GM23338 (cell line): ENCODE results near the gene R3HDM1. TPM values are rescaled to one million over a fixed set of nuclear protein-coding genes. Genes with fewer than 3 reads are reported as not detected.

Experiments
- ATAC-seq: fragments of 200-7000 bp; cut with Tn5 transposase; 3 replicates; pipeline ENCODE4 v1.9.1; 2020
- DNase-seq: peaks from one replicate; pipeline ENCODE4 v3.0.0-alpha.2; 2015; ENCODE audit warnings: low spot score
- H2AFZ ChIP-seq: fragments of 200-600 bp; sonication (generic); 2 replicates; pipeline ENCODE4 v1.8.0; 2016; ENCODE audit warnings: antibody characterized with exemption, mild to moderate bottlenecking, moderate library complexity
- H3F3A ChIP-seq: fragments of 200-600 bp; sonication (generic); replicated peaks from 2 replicates; pipeline ENCODE4 v1.8.0; 2017; ENCODE audit warnings: antibody characterized with exemption, mixed run types, low read depth
- H3K27ac ChIP-seq: fragments of 200-600 bp; sonication (generic); 2 replicates; pipeline ENCODE4 v1.6.1; 2016; ENCODE audit warnings: low read depth
- H3K27me3 ChIP-seq: fragments of 200-600 bp; sonication (generic); 2 replicates; pipeline ENCODE4 v1.8.0; 2016; ENCODE audit warnings: mild to moderate bottlenecking, mixed run types, moderate library complexity; ENCODE audit not compliant: insufficient read depth
- H3K36me3 ChIP-seq: fragments of 200-600 bp; sonication (generic); 2 replicates; pipeline ENCODE4 v1.8.0; 2016; ENCODE audit warnings: mild to moderate bottlenecking; ENCODE audit not compliant: insufficient read depth
- H3K4me1 ChIP-seq: fragments of 200-600 bp; sonication (generic); 2 replicates; pipeline ENCODE4 v1.8.0; 2016; ENCODE audit warnings: mild to moderate bottlenecking, moderate library complexity; ENCODE audit not compliant: insufficient read depth
- H3K4me2 ChIP-seq: fragments of 200-600 bp; sonication (generic); 2 replicates; pipeline ENCODE4 v1.7.1; 2017; ENCODE audit warnings: mixed run types
- H3K4me3 ChIP-seq: fragments of 200-600 bp; sonication (generic); 2 replicates; pipeline ENCODE4 v1.6.1; 2016; ENCODE audit warnings: mixed run types
- H3K79me2 ChIP-seq: fragments of 200-600 bp; sonication (generic); replicated peaks from 2 replicates; pipeline ENCODE4 v1.8.0; 2017; ENCODE audit warnings: mild to moderate bottlenecking; ENCODE audit not compliant: insufficient read depth
- H3K9me2 ChIP-seq: fragments of 200-600 bp; sonication (generic); 2 replicates; pipeline ENCODE4 v1.8.0; 2017; ENCODE audit not compliant: insufficient read depth
- H4K20me1 ChIP-seq: fragments of 200-600 bp; sonication (generic); replicated peaks from 2 replicates; pipeline ENCODE4 v1.8.0; 2017; ENCODE audit warnings: mild to moderate bottlenecking; ENCODE audit not compliant: insufficient read depth
- H3K27ac Mint-ChIP-seq: 2 replicates; pipeline ENCODE4 v1.8.0; 2020; ENCODE audit warnings: inconsistent platforms, mild to moderate bottlenecking, moderate library complexity, mixed read lengths
- H3K27me3 Mint-ChIP-seq: 3 replicates; pipeline ENCODE4 v1.8.0; 2022; ENCODE audit warnings: low read depth, mild to moderate bottlenecking, moderate library complexity, mixed read lengths, inconsistent platforms; ENCODE audit not compliant: insufficient read depth, poor library complexity
- H3K36me3 Mint-ChIP-seq: 3 replicates; pipeline ENCODE4 v1.8.0; 2021; ENCODE audit warnings: low read depth, mild to moderate bottlenecking, inconsistent platforms, moderate library complexity, mixed read lengths
- H3K4me1 Mint-ChIP-seq: 3 replicates; pipeline ENCODE4 v1.8.0; 2020; ENCODE audit warnings: mild to moderate bottlenecking, inconsistent platforms, mixed read lengths
- H3K4me3 Mint-ChIP-seq: 3 replicates; pipeline ENCODE4 v1.8.0; 2021; ENCODE audit warnings: moderate library complexity, mild to moderate bottlenecking, inconsistent platforms, mixed read lengths
- H3K9me3 Mint-ChIP-seq: 3 replicates; pipeline ENCODE4 v1.8.0; 2020; ENCODE audit warnings: moderate library complexity, mild to moderate bottlenecking, inconsistent platforms, mixed read lengths
- CREB1 ChIP-seq: fragments of 250-450 bp; sonication (Bioruptor Pico); IDR thresholded peaks from 2 replicates; pipeline ENCODE4 v1.5.0; 2020; ENCODE audit warnings: low read depth, mild to moderate bottlenecking, moderate library complexity
- CTCF ChIP-seq, 2 experiments: fragments of 200-600 bp in 1 of 2; sonication (generic) in 1 of 2; conservative IDR thresholded peaks; 2 replicates each; pipeline versions ENCODE4 v1.5.1 to v1.6.1; 2016 to 2017; ENCODE audit warnings: antibody characterized with exemption in 2 of 2, low read depth in 2 of 2, mild to moderate bottlenecking in 2 of 2, moderate library complexity in 1 of 2
- ETS1 ChIP-seq: IDR thresholded peaks from 2 replicates; pipeline ENCODE4 v1.6.1; 2016; ENCODE audit warnings: antibody characterized with exemption
- EZH2 ChIP-seq: fragments of 200-600 bp; sonication (generic); IDR thresholded peaks from one replicate; pipeline ENCODE4 v1.8.0; 2017; ENCODE audit warnings: antibody characterized with exemption, mild to moderate bottlenecking, low read depth; ENCODE audit not compliant: unreplicated experiment
- EZH2phosphoT487 ChIP-seq: fragments of 200-600 bp; sonication (generic); IDR thresholded peaks from one replicate; pipeline ENCODE4 v1.8.1; 2018; ENCODE audit warnings: antibody characterized with exemption; ENCODE audit not compliant: unreplicated experiment
- JUNB ChIP-seq: IDR thresholded peaks from one replicate; pipeline ENCODE4 v1.6.1; 2016; ENCODE audit warnings: antibody characterized with exemption; ENCODE audit not compliant: unreplicated experiment
- NANOG ChIP-seq: IDR thresholded peaks from 2 replicates; pipeline ENCODE4 v1.6.1; 2016; ENCODE audit warnings: antibody characterized with exemption, borderline replicate concordance
- POLR2AphosphoS5 ChIP-seq: IDR thresholded peaks from 2 replicates; pipeline ENCODE4 v1.6.1; 2016; ENCODE audit warnings: antibody characterized with exemption, low read depth
- STAT1 ChIP-seq: IDR thresholded peaks from one replicate; pipeline ENCODE4 v1.6.1; 2016; ENCODE audit warnings: antibody characterized with exemption; ENCODE audit not compliant: unreplicated experiment
- ZNF114 ChIP-seq: fragments of 250-450 bp; sonication (Bioruptor Pico); IDR thresholded peaks from 2 replicates; pipeline ENCODE4 v1.5.0; 2020; ENCODE audit warnings: mild to moderate bottlenecking, moderate library complexity
- ZNF331 ChIP-seq: fragments of 250-450 bp; sonication (Bioruptor Pico); IDR thresholded peaks from 2 replicates; pipeline ENCODE4 v1.5.0; 2020; ENCODE audit warnings: low read depth, mild to moderate bottlenecking, moderate library complexity
- polyA plus RNA-seq: library from polyadenylated mRNA; unstranded; fragments of >200 nt; fragmentation: Nextera tagmentation; extraction: Ambion mirVana; gene quantifications from 2 replicates; pipeline ENCODE4 v1.2.1, GENCODE V29; 2016
- total RNA-seq: library from RNA; depleted of rRNA; stranded (reverse); fragments of >200 nt; shearing (Covaris generic); gene quantifications from 2 replicates; pipeline ENCODE4 v1.2.3, GENCODE V29; 2014
- TF ChIP-seq, protein P1 (sequence below): fragments of 250-450 bp; sonication (Bioruptor Pico); IDR thresholded peaks from 2 replicates; pipeline ENCODE4 v1.5.0; 2020; ENCODE audit warnings: mild to moderate bottlenecking, moderate library complexity
- TF ChIP-seq, protein P2 (sequence below): IDR thresholded peaks from one replicate; pipeline ENCODE4 v1.6.1; 2018; ENCODE audit warnings: antibody characterized with exemption; ENCODE audit not compliant: unreplicated experiment

The R3HDM1 gene
- total and polyA plus RNA-seq, 2 experiments from 2014 or later, result 63.1 to 88.8 TPM

DNA sequence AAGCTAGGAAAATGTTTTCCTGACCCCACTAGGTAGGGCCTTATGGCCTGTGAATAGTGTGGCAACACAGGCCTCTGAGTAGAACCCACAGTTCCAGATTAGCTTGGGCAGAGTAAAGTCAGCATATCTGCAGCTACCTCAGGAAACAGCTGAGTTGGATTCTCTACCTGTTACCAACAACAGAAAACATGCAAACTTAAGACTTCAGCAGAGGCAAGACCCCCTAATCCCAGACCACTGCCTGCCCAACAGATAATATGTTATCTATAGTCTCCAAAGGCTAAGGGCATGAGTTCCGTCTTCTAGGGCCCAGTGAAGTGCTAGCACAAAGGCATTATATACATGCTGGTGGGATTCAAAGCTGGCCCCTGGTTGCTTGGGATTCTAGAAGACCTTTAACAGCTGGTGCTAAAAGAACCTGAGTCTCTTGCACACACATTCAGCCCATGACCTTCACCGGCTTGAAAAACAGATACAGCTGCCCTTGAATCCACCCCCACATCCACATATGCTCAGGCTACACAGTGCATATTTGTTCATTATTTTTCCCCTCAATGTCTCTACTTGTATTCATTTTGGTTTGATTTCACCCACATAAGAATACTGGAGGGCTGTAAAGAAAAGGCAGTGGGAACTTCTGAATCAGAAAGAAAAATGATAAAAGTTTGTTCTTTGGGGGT is 196.9 kb downstream of the R3HDM1 start:
- ATAC-seq, result no peak
- no peaks in the 10 kb centered on the region for H3K79me2 ChIP-seq
- H4K20me1 ChIP-seq, result no peaks in the 10 kb centered on the region
- H2AFZ ChIP-seq, result no peak overlapping the region
- H3K27ac ChIP-seq, result no peak overlapping the region
- Mint-ChIP-seq H3K4me1 (no peaks in the 10 kb centered on the region), H3K27ac (no peak overlapping the region), H3K9me3 (no peaks in the 10 kb centered on the region), H3K36me3 (peaks cover 22% of the 10 kb centered on the region), H3K27me3 (no peaks in the 10 kb centered on the region), H3K4me3 (no peak overlapping the region)
- no peak for DNase-seq
- no peak for TF ChIP-seq ETS1
- no peak for TF ChIP-seq JUNB
- no peak for TF ChIP-seq STAT1
- no peak for TF ChIP-seq ZNF114 (CRISPR knock-in tag)
- TF ChIP-seq CREB1 (CRISPR knock-in tag), result no peak
- no peak for TF ChIP-seq ZNF331 (CRISPR knock-in tag)
- no peak for TF ChIP-seq NANOG
- no peak for TF ChIP-seq EZH2
- TF ChIP-seq, protein P1, sequence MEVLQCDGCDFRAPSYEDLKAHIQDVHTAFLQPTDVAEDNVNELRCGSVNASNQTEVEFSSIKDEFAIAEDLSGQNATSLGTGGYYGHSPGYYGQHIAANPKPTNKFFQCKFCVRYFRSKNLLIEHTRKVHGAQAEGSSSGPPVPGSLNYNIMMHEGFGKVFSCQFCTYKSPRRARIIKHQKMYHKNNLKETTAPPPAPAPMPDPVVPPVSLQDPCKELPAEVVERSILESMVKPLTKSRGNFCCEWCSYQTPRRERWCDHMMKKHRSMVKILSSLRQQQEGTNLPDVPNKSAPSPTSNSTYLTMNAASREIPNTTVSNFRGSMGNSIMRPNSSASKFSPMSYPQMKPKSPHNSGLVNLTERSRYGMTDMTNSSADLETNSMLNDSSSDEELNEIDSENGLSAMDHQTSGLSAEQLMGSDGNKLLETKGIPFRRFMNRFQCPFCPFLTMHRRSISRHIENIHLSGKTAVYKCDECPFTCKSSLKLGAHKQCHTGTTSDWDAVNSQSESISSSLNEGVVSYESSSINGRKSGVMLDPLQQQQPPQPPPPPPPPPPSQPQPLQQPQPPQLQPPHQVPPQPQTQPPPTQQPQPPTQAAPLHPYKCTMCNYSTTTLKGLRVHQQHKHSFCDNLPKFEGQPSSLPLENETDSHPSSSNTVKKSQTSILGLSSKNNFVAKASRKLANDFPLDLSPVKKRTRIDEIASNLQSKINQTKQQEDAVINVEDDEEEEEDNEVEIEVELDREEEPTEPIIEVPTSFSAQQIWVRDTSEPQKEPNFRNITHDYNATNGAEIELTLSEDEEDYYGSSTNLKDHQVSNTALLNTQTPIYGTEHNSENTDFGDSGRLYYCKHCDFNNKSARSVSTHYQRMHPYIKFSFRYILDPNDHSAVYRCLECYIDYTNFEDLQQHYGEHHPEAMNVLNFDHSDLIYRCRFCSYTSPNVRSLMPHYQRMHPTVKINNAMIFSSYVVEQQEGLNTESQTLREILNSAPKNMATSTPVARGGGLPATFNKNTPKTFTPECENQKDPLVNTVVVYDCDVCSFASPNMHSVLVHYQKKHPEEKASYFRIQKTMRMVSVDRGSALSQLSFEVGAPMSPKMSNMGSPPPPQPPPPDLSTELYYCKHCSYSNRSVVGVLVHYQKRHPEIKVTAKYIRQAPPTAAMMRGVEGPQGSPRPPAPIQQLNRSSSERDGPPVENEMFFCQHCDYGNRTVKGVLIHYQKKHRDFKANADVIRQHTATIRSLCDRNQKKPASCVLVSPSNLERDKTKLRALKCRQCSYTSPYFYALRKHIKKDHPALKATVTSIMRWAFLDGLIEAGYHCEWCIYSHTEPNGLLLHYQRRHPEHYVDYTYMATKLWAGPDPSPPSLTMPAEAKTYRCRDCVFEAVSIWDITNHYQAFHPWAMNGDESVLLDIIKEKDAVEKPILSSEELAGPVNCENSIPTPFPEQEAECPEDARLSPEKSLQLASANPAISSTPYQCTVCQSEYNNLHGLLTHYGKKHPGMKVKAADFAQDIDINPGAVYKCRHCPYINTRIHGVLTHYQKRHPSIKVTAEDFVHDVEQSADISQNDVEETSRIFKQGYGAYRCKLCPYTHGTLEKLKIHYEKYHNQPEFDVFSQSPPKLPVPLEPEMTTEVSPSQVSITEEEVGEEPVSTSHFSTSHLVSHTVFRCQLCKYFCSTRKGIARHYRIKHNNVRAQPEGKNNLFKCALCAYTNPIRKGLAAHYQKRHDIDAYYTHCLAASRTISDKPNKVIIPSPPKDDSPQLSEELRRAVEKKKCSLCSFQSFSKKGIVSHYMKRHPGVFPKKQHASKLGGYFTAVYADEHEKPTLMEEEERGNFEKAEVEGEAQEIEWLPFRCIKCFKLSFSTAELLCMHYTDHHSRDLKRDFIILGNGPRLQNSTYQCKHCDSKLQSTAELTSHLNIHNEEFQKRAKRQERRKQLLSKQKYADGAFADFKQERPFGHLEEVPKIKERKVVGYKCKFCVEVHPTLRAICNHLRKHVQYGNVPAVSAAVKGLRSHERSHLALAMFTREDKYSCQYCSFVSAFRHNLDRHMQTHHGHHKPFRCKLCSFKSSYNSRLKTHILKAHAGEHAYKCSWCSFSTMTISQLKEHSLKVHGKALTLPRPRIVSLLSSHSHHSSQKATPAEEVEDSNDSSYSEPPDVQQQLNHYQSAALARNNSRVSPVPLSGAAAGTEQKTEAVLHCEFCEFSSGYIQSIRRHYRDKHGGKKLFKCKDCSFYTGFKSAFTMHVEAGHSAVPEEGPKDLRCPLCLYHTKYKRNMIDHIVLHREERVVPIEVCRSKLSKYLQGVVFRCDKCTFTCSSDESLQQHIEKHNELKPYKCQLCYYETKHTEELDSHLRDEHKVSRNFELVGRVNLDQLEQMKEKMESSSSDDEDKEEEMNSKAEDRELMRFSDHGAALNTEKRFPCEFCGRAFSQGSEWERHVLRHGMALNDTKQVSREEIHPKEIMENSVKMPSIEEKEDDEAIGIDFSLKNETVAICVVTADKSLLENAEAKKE (CRISPR knock-in tag), result no peak
- no peak for TF ChIP-seq POLR2AphosphoS5
- TF ChIP-seq EZH2phosphoT487, result no peak
- no peak for TF ChIP-seq CTCF (conservative IDR thresholded peaks at IDR 0.05; ENCODE audit: low read depth in 2 of 2)
- TF ChIP-seq, protein P2, sequence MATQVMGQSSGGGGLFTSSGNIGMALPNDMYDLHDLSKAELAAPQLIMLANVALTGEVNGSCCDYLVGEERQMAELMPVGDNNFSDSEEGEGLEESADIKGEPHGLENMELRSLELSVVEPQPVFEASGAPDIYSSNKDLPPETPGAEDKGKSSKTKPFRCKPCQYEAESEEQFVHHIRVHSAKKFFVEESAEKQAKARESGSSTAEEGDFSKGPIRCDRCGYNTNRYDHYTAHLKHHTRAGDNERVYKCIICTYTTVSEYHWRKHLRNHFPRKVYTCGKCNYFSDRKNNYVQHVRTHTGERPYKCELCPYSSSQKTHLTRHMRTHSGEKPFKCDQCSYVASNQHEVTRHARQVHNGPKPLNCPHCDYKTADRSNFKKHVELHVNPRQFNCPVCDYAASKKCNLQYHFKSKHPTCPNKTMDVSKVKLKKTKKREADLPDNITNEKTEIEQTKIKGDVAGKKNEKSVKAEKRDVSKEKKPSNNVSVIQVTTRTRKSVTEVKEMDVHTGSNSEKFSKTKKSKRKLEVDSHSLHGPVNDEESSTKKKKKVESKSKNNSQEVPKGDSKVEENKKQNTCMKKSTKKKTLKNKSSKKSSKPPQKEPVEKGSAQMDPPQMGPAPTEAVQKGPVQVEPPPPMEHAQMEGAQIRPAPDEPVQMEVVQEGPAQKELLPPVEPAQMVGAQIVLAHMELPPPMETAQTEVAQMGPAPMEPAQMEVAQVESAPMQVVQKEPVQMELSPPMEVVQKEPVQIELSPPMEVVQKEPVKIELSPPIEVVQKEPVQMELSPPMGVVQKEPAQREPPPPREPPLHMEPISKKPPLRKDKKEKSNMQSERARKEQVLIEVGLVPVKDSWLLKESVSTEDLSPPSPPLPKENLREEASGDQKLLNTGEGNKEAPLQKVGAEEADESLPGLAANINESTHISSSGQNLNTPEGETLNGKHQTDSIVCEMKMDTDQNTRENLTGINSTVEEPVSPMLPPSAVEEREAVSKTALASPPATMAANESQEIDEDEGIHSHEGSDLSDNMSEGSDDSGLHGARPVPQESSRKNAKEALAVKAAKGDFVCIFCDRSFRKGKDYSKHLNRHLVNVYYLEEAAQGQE, result no peak
- no peak overlapping the region for H3K4me3 ChIP-seq
- no peaks in the 10 kb centered on the region for H3K4me1 ChIP-seq
- no peaks in the 10 kb centered on the region for H3F3A ChIP-seq
- H3K36me3 ChIP-seq, result peaks cover 12% of the 10 kb centered on the region; the same call in 1 of the 2 replicates
- H3K4me2 ChIP-seq, result no peak overlapping the region
- no peaks in the 10 kb centered on the region for H3K27me3 ChIP-seq
- no peaks in the 10 kb centered on the region for H3K9me2 ChIP-seq
